Measurements from ENCODE around the gene FMO3.

FMO3 gene

DNA sequence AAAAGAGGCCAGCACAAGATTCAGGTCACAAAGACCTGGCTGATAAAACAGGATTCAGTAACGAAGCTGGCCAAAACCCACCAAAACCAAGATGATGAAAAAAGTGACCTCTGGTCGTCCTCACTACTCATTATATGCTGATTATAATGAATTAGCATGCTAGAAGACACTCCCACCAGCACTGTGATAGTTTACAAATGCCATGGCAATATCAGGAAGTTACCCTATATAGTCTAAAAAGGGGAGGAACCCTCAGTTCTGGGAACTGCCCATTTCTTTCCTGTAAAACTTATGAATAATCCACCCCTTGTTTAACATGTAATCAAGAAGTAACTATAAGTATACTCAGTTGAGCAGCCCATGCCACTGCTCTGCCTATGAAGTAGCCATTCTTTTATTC, 68.4 kb downstream of the FMO3 start:
- DNase-seq (ENCODE audit: low spot score), result no peak

GRCh38 chr1:171160211-171160610, 69.5 kb downstream of the FMO3 start:
- DNase-seq (ENCODE audit: low spot score), result no peak

DNA sequence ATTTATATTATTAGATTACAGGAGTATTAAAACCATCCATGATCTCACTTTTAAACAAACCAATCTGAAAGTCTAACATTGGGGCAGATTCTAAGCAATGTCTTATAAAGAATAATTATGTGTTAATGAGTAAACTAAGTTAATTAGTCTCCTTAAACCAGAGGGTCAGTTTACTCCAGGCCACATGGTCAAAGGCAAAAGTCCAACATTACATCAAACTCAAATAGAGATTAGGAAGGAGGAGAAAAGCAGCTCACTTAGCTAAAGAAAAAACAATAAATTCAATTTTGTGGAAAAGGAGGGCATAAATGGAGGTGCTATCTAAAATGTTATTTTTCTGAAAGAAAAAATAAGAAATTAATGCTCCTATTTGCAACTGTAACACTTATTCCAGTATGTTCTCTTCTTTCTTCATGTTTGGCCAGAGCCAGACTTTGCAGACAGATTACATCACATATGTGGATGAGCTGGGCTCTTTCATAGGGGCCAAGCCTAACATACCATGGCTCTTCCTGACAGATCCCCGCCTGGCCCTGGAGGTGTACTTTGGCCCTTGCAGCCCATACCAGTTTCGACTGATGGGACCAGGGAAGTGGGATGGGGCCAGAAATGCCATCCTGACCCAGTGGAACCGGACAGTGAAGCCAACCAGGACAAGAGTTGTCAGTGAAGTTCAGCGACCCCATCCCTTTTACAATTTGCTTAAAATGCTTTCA, 70.1 kb downstream of the FMO3 start:
- no peak for DNase-seq (ENCODE audit: low spot score)

DNA sequence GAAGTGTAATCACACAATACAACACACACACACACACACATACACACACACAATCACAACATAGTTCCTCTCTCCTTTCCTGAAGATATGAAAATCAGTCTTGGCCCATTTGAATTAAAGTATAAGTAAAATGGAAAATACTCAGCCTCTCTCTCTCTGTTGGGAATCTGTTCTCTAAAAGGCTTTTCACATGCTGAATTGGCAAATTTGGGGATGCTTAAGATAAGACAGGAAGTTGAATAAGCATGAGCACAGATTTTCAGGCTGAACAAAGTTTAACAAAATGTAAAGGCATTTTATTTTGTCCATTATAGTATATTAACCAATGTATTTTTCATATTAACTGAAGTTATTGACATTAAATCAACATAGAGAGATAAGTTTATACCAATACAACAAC, 70.7 kb downstream of the FMO3 start:
- DNase-seq (ENCODE audit: low spot score), result no peak

- DNase-seq (ENCODE audit: low spot score), result no peak
Measured at GRCh38 chr1:171166361-171166760, 75.7 kb downstream of the FMO3 start.

Measured in hepatic stellate cell (primary cell).